Lower leg skin (tissue), 4 donors: ENCODE results near the gene TPMT. TPM values are rescaled to one million over a fixed set of nuclear protein-coding genes. Genes with fewer than 3 reads are reported as not detected.

Source experiments
- DNase-seq, 2 donors: peaks; one replicate each; pipeline ENCODE4 v3.0.0-alpha.2; 2019; ENCODE audit warnings: low spot score in 2 of 2
- H3K4me3 ChIP-seq: fragments of 200-600 bp; sonication (generic); 2 replicates; pipeline ENCODE4 v1.5.1; 2017; ENCODE audit warnings: mild to moderate bottlenecking, low read depth; ENCODE audit not compliant: poor library complexity, severe bottlenecking
- POLR2A ChIP-seq, 2 donors: fragments of 450-650 bp; IDR thresholded peaks; one replicate each; pipeline ENCODE4 v1.6.1; 2016 to 2017; ENCODE audit warnings: antibody characterized with exemption in 2 of 2, mild to moderate bottlenecking in 1 of 2, moderate library complexity in 1 of 2
- WGBS, 2 donors: methylation state at CpG; one replicate each; pipeline ENCODE4 v1.1.5; 2018; 5-methylcytosine and 5-hydroxymethylcytosine counted together
- intact Hi-C: fragments of 100-400 bp; cut with DNase I; formaldehyde crosslinking; loops from one replicate; pipeline ENCODE4 v1.15.0; 2023; ENCODE audit warnings: low total_unique reads
- total RNA-seq, 4 donors: library from RNA; depleted of rRNA; stranded (reverse); fragments of >200 nt; gene quantifications; one replicate each; pipeline ENCODE4 v1.1.0, GENCODE V29; 2016
- TF ChIP-seq, protein P1 (sequence below), 3 donors: fragments of 450-650 bp; IDR thresholded peaks; one replicate each; pipeline ENCODE4 v1.5.1; 2016; ENCODE audit warnings: antibody characterized with exemption in 3 of 3, mild to moderate bottlenecking in 3 of 3, moderate library complexity in 2 of 3

TPMT gene
- total RNA-seq, 4 donors from 2014 or later: 6.1 to 10.8 (median 8.8) TPM

DNA sequence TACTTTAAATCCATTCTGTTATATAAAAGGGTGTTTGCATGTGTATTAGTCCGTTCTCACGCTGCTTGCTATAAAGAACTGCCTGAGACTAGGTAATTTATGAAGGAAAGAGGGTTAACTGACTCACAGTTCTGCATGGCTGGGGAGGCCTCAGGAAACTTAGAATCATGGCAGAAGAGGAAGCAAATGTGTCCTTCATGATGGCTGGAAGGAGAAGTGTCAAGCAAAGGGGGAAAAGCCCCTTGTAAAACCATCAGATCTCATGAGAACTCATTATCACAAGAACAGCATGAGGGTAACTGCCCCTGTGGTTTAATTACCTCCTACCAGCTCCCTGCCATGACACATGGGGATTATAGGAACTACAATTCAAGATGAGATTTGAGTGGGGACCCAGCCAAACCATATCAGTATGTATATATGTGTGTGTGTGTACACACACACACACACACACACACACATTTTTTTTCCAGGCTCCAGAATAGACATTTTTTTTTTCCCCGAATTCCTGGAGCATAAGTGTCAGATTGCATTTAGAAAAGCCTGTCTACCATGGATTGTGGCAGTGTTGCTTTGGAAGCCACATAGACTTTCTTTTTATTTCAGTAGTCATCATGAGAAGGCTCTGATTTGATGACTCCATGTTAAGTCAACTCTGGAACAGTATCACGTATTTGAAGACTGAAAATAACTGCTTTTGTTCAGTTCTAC, 31.8 kb upstream of the TPMT start:
- DNase-seq: no peak
- WGBS, 2 donors: 87 to 88% methylated on average over 4 of the region's 4 CpGs
- intact Hi-C loops: no loop called here
- H3K4me3 ChIP-seq: no peak overlapping the region
- no peak for TF ChIP-seq POLR2A (IDR thresholded peaks at IDR 0.05)
- TF ChIP-seq, protein P1, sequence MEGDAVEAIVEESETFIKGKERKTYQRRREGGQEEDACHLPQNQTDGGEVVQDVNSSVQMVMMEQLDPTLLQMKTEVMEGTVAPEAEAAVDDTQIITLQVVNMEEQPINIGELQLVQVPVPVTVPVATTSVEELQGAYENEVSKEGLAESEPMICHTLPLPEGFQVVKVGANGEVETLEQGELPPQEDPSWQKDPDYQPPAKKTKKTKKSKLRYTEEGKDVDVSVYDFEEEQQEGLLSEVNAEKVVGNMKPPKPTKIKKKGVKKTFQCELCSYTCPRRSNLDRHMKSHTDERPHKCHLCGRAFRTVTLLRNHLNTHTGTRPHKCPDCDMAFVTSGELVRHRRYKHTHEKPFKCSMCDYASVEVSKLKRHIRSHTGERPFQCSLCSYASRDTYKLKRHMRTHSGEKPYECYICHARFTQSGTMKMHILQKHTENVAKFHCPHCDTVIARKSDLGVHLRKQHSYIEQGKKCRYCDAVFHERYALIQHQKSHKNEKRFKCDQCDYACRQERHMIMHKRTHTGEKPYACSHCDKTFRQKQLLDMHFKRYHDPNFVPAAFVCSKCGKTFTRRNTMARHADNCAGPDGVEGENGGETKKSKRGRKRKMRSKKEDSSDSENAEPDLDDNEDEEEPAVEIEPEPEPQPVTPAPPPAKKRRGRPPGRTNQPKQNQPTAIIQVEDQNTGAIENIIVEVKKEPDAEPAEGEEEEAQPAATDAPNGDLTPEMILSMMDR (IDR thresholded peaks at IDR 0.05): no peak

- no peak overlapping the region for H3K4me3 ChIP-seq
- TF ChIP-seq POLR2A (IDR thresholded peaks at IDR 0.05): no peak
- DNase-seq: no peak
- 53 to 79% methylated on average over 2 of the region's 2 CpGs for WGBS, 2 donors
- intact Hi-C loops: no loop called here
Measured at GRCh38 chr6:18186033-18186432, 31.2 kb upstream of the TPMT start.

DNA sequence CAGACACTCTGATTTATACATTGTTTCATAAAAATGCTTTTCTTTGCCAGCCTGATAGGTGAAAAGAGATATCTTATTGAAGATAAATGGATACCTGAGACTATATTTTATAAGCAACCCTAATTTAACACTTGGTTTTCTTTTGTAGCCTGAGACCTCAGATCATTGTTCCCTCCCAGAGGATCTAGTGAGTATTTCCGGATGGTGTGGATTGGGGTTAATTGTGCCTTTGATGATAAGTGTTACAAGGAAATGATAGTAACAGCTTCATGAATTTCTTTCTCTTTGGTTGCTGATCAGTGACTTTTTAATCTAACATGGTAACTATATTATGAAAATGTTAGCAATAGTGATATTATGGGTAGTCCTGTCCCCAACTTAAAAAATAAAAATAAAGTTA, 30.7 kb upstream of the TPMT start:
- 71 to 91% methylated on average over 1 of the region's 1 CpG for WGBS, 2 donors
- intact Hi-C loops: no loop called here
- no peak overlapping the region for H3K4me3 ChIP-seq
- no peak for DNase-seq
- no peak for TF ChIP-seq POLR2A (IDR thresholded peaks at IDR 0.05)
- TF ChIP-seq, protein P1 (IDR thresholded peaks at IDR 0.05): no peak

DNA sequence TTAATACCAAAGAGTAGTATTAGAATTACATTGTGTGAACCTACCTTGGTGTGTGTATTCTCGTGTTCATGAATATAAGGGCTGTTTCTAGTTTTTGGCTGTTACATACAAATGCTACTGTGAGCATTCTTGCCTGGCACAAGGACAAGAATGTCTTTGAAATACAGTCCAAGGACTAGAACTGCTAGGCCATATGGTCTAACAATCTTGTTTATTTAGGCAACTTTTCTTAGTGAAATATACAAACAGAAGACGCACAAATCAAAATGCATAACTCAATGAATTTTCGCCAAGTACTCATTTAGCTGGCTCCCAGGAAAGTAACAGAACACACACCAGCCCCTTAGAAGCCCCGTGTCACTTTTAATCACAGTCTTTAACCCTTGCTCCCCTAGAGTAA, 28.9 kb upstream of the TPMT start:
- no peak for DNase-seq
- 79 to 82% methylated on average over 4 of the region's 4 CpGs for WGBS, 2 donors
- no peak for TF ChIP-seq POLR2A (IDR thresholded peaks at IDR 0.05)
- TF ChIP-seq, protein P1 (IDR thresholded peaks at IDR 0.05): no peak
- H3K4me3 ChIP-seq: no peak overlapping the region
- intact Hi-C loops: no loop called here

- 91 to 92% methylated on average over 4 of the region's 4 CpGs for WGBS, 2 donors
- intact Hi-C loops: no loop called here
- TF ChIP-seq, protein P1 (IDR thresholded peaks at IDR 0.05): no peak
- TF ChIP-seq POLR2A (IDR thresholded peaks at IDR 0.05): no peak
- no peak overlapping the region for H3K4me3 ChIP-seq
- no peak for DNase-seq
Measured at GRCh38 chr6:18182568-18182967, 27.7 kb upstream of the TPMT start.

DNA sequence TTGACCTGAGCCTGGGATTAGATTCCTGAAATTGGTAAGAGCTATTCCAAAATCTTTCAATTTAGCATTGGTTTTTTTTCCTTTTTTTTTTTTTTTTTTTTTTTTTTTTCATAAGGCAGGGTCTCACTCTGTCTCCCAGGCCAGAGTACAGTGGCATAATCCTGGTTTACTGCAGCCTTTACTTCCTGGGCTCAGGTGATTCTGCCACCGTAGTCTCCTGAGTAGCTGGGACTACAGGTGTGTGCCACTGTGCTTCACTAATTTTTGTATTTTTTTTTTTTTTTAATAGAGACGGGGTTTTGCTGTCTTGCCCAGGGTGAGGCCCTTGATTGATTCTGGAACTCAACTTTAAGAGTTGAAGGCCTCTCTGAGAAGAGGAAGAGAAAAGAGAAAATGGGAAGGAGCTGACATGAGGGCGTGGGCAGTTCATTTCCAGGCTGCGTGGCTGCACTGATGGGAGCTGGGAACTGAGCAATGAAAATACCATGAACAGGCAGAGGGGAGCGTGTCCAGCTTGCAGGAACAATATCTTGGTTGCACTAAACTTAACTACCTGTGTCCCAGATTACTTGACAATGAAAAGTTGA, 25.0 kb upstream of the TPMT start:
- WGBS, 2 donors: 82 to 85% methylated on average over 5 of the region's 5 CpGs
- intact Hi-C loops: no loop called here
- H3K4me3 ChIP-seq: no peak overlapping the region
- TF ChIP-seq POLR2A (IDR thresholded peaks at IDR 0.05): no peak
- TF ChIP-seq, protein P1 (IDR thresholded peaks at IDR 0.05): no peak
- DNase-seq: no peak
